ENCODE measurements around the gene FOXD4L3.
"Not testable (repeated sequence)": the region's sequence is repeated elsewhere in the genome, so short reads cannot be mapped to it uniquely, and the experiment has no call there.

Gene FOXD4L3

GRCh38 chr9:68302567-68302966 lies at the start of gene FOXD4L3:
Gene FOXD4L3 (plus strand): TSS chr9:68302867. CDS start chr9:68302952, 85 bp downstream.
- DNase-seq (ENCODE audit: low read depth) = not testable (repeated sequence)

DNA sequence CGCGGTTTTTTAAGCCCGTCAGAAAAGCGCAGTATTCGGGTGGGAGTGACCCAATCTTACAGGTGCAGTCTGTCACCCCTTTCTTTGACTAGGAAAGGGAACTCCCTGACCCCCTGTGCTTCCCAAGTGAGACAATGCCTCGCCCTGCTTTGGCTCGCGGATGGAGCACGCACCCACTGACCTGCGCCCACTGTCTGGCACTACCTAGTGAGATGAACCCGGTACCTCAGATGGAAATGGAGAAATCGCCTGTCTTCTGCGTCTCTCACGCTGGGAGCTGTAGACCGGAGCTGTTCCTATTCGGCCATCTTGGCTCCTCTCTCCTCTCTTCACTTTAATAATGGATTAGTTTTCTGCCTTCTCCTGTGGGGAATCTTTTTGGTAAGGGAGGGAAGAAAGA lies 21.6 kb upstream of the FOXD4L3 start:
- DNase-seq (ENCODE audit: low read depth) = not testable (repeated sequence)

DNA sequence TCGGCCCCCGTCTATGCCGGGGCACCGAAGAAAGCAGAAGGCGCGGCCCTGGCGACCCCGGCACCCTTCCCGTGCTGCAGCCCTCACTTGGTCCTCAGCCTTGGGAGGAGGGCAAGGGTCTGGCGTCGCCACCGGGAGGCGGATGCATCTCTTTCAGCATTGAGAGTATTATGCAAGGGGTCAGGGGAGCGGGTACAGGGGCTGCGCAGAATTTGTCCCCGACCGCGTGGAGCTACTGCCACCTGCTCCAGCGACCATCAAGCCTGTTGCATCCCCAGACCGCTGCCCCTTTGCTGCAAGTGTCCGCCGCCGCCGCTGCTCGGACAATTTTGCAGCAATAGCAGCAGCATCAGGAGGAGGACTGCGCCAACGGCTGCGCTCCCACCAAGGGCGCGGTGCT lies 1.1 kb downstream of the FOXD4L3 start:
- DNase-seq (ENCODE audit: low read depth) = not testable (repeated sequence)

DNA sequence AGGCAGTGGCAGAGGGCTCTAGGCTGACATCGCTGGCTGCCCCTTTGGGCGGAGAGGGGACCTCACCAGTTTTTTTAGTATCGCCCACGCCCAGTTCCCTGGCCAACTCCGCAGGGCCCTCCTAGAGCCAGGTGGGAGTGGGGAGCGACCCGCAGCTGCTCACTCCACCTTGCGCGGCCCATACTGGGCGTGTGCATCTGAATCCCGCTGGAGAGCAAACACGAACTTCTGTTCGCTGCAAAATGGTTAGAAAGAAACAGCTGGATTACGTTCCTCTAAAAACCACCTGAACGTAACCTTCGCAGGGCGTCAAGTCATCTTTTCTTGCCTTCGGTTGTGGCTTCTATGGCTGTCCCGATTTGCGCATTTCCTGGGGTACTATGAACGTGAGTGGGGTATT lies 1.5 kb downstream of the FOXD4L3 start:
- not testable (repeated sequence) for DNase-seq (ENCODE audit: low read depth)

GRCh38 chr9:68304777-68305176 lies 2.1 kb downstream of the FOXD4L3 start:
- DNase-seq (ENCODE audit: low read depth) = not testable (repeated sequence)

- not testable (repeated sequence) for DNase-seq (ENCODE audit: low read depth)
Measured at GRCh38 chr9:68305680-68306285, 3.1 kb downstream of the FOXD4L3 start.

- DNase-seq (ENCODE audit: low read depth) = not testable (repeated sequence)
Measured at GRCh38 chr9:68306391-68306964, 3.8 kb downstream of the FOXD4L3 start.

DNA sequence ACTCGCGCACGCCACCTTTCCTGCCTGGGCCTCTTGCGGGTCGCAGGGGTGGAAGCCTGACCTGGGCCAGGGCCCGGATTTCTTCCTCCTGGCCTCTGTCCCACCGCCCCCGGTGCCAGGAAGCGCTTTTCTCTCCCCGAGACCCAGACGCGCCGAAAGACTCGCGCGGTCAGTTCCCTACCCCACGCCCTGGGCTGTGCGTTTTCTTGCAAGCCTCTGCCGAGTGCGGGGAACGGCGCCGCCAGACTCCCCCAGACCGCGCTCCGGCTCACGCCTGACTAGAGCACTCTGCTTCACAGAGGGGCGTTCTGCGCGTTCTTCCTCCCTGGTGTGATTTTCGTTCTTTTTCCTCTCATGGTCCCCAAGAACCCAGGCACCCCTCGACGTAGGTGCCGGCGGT lies 4.5 kb downstream of the FOXD4L3 start:
- DNase-seq (ENCODE audit: low read depth) = not testable (repeated sequence)

GRCh38 chr9:68307654-68308053 lies 5.0 kb downstream of the FOXD4L3 start:
- DNase-seq (ENCODE audit: low read depth) = not testable (repeated sequence)

DNA sequence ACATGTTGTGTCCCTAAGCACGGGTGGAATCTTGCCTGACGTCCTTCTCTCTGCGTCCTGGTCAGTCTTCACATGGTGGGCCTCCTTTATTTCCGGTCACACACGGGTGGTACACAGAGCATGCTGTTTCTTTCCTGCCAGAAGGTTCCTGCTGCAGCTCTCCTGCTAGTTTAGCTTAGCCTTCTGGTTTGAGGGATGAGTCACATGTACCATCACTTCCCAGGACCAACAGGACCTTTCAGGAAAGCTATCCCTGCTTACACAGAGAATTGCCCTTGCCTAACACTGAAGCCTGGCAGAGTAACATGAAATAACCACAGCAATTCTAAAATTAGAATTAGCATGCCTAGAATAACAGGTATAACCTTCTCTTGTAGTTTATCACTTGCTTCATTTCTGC lies 8.5 kb downstream of the FOXD4L3 start:
- not testable (repeated sequence) for DNase-seq (ENCODE audit: low read depth)

- not testable (repeated sequence) for DNase-seq (ENCODE audit: low read depth)
Measured at GRCh38 chr9:68318209-68318608, 15.5 kb downstream of the FOXD4L3 start.

DNA sequence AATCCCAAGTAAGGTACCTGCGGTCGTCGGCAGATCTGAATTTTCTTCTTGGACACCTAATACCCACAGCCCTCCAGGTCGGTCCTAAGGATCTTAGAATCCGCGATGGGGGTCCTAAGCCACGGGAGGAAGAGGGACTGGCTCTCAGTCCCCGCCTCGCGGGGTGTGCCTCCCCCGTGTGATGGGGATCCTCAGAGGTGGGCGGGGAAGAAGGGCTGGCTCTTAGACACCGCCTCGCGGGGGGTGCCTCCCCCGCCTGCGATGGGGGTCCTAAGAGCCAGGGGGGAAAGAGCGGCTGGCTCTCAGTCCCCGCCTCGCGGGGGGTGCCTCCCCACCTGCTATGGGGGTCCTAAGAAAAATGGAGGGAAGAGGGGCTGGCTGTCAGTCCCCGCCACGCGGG lies 21.1 kb downstream of the FOXD4L3 start:
- not testable (repeated sequence) for DNase-seq (ENCODE audit: low read depth)

DNA sequence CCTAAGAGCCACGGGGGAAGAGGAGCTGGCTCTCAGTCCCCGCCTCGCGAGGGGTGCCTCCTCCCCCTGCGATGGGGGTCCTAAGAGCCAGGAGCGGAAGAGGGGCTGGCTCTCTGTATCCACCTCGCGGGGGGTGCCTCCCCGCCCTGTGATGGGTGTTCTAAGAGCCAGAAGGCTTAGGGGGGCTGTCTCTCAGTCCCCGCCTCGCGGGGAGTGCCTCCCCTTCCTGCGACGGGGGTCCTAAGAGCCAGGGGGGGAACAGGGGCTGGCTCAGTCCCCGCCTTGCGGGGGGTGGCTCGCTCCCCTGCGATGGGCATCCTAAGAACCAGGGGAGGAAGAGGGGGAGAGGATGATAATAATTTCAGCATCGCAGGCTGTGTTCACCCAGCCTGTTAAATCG lies 21.9 kb downstream of the FOXD4L3 start:
- DNase-seq (ENCODE audit: low read depth) = not testable (repeated sequence)

- not testable (repeated sequence) for DNase-seq (ENCODE audit: low read depth)
Measured at GRCh38 chr9:68329106-68329505, 26.4 kb downstream of the FOXD4L3 start.

GRCh38 chr9:68330531-68331173 lies 28.0 kb downstream of the FOXD4L3 start:
- DNase-seq (ENCODE audit: low read depth) = not testable (repeated sequence)

DNA sequence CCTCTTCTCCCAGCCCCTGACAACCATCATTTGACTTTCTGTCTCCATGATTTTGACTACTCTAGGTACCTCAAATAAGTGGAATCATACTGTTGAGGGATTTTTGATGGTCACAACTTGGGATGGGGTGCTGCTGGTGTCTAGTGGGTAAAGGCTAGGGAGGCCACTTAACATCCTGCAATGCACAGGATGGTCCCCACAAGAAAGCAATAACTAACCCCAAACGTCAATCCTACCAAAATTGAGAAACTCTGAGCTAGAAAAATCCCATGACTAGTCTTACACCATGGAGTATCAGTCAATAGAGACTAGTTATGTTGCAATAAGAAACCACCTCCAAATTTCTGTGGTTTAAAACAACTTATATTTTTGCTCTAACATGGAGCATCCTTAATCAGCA lies 29.5 kb downstream of the FOXD4L3 start:
- not testable (repeated sequence) for DNase-seq (ENCODE audit: low read depth)

DNA sequence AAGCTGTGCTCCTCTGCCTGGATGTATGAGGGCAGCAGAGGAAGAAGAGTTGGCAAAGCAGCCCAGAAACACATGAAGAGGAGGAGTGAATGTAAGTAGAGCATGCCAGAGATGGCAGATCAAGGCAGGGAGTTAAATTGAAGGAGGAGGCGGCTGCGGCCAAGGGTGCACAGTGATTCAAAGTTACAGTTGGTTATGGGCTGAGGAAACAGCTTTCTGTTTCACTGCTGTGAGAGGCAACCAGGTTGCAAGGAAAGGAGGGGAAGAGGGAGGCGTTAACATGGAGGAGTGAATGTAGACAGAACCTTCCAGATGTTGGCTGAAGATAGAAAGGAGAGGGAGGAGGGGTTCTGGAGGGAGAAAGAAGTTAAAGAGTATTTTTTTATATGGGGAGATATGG lies 33.3 kb downstream of the FOXD4L3 start:
- not testable (repeated sequence) for DNase-seq (ENCODE audit: low read depth)

- not testable (repeated sequence) for DNase-seq (ENCODE audit: low read depth)
Measured at GRCh38 chr9:68336639-68337339, 34.1 kb downstream of the FOXD4L3 start.

DNA sequence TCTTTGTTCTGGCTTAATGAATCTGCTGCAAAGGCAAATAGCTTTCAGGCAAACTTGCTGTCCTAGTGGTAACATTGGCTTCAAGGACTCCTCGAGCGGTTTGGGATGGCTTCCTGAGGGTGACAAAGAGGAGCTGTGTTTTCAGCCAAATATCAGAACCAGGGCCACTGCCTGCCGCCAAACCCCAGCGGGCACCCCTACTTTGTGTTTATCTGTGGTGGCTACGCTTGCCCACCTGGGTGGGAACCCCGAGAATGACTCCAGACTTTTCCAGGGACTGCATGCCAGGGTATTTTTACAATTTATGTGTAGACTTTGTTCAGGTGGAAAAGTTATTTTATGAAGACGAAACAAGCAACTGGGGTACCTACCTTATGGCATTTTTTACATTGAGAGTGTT lies 35.3 kb downstream of the FOXD4L3 start:
- not testable (repeated sequence) for DNase-seq (ENCODE audit: low read depth)

DNA sequence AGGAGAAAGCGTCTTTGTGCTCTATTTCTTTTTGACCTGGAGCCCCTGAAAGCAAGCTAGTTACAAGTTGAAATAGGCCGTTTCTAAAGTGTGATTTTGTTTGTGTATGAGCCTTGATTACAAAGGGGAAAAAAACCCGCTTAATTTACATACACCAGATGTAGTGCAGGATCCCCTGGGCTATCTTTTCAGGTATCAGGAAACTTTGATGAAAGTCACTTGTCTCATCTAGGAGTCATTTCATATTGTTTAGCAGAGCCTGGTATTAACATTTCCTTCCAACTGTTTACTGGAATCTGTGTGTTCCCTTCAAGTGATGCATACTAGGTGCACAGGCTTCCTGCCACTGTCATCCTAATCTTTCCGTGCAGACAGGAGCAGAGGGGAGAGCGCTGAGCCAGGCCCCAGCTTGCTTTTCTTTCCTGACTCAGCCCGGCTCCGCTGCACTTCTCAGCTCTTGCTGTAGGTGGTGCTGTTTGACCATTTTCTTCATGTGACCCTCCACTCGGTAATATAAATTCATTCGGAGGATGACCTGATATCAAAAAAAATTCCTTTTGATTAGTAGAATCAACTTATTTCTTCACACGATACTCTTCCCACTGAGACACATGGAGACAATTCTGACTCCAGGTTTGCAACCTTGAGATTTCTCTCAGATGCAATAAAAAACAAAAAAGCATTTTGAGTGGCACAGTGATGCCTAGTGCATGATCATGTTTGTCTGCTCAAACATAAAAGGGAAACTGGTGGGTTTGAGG lies 39.8 kb downstream of the FOXD4L3 start:
- DNase-seq (ENCODE audit: low read depth) = not testable (repeated sequence)

GRCh38 chr9:68343242-68343641 lies 40.6 kb downstream of the FOXD4L3 start:
- DNase-seq (ENCODE audit: low read depth) = not testable (repeated sequence)

- not testable (repeated sequence) for DNase-seq (ENCODE audit: low read depth)
Measured at GRCh38 chr9:68343992-68344391, 41.3 kb downstream of the FOXD4L3 start.

Measured in activated gamma-delta T cell treated with anti-CD3 and anti-CD28 coated beads, Interleukin-2, amount 50 U/mL, for 16 hours (primary cell).